Retina (tissue), 1 donor: ENCODE results near the gene TCL1A.

Experiments
- DNase-seq: peaks from one replicate; pipeline ENCODE4 v3.0.0-alpha.2; 2016

Gene TCL1A

DNA sequence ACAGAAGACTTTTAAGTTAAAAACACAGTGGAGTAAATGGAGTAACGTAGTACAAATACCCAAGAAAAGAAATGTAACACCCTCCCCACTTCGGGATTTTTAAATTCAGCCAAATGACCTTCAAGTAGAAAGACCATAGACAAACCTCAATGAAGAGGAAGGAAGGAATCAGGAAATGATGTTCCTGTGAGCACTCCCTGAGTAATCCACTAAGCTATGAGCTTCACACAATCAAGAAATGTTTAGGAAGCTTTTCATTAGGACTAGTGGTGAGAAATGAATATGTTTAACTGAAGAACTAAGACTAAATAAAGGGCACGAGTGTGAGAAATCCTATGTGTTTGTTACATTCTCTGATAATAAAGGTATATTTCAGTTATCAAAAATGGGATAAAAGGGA is 10.1 kb downstream of the TCL1A start:
- DNase-seq = no peak

- DNase-seq = no peak
Observed at GRCh38 chr14:95703341-95703740, 10.6 kb downstream of the TCL1A start.

GRCh38 chr14:95701846-95702221 is 12.1 kb downstream of the TCL1A start:
- no peak for DNase-seq

DNA sequence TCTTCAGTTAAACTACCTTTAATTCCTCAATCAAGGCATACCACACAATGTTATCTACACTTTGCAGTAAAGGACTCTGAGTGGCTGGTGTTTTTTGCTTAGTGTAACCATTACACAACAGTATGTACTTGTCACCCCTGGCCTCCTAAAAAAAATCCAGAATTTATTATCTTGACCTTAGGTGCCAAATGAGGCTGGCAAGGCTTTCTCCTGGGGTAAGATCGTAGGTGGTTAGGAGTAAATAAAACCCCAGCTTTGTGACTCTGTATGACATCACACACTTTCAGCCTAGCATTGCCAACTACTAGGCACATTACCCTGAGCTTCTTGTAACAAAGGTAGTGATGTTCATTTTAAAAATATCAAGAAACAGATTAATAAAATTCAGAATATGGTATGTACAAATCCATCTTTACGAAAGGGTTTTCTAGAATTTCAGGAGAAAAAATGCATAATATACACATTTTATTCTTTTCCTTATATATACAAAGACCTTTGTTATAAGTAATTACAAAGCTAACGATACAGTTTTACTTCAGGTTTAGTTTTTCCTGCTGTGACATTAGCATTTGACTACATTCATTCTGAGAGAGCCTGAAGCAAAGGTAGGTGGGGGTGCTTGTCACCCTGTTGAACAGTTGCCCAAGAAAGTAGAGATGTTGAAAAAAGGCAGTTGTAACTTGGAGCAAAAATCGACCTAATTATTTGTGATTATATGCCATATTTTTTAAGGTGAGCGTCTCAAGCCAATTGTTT is 13.5 kb downstream of the TCL1A start:
- no peak for DNase-seq

GRCh38 chr14:95699412-95699811 is 14.5 kb downstream of the TCL1A start:
- DNase-seq = no peak

DNA sequence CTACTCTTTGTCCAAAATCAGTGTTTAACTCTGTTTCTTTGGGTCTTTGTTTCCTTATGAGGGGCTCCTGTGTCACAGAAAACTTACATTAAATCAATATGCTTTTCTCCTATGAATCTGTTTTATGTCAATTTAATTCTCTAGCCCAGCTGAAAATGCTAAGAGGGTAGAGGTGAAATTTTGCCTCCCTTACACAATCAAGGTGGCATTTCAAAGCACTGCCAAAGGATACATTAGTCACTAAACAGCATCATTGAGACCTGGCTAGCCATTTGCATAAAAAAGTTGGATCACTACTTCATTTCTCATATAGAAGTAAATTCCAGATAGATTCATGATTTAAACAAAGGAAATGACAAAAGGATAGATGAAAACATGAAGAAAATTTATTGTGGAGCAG is 15.6 kb downstream of the TCL1A start:
- DNase-seq = no peak

DNA sequence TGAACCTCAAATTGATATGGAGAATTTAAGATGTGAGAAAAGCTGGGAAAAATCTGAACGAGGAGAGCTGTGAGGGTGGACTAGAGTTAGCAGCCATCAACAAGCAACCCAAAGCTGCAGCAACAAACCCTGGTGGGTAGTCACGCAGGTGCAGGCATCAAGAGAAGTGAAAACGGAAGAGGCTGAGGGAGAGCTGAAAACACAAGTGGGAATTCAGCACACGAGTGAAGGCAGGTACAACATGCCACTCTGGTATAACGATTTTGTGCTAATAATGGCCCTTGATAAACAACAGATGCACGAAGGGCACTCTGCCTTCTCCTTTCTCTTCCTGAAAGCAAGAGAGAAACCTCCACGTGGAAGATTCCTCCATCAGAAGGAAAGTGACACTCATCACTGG is 16.2 kb downstream of the TCL1A start:
- DNase-seq = no peak

DNA sequence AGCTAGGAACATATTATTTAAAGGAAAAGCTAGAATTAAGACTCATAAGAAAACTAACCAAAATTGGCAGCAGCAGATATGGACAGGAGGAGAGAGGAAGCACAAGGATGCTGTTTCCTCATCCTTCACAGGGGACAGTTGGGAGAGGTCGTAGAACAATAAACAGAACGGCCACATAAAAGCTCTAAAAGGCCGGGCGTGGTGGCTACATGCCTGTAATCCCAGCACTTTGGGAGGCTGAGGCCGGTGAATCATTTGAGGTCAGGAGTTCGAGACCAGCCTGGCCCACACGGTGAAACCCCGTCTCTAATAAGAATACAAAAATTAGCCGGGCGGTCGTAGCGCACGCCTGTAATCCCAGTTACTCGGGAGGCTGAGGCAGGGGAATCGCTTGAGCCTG is 17.2 kb downstream of the TCL1A start:
- no peak for DNase-seq

DNA sequence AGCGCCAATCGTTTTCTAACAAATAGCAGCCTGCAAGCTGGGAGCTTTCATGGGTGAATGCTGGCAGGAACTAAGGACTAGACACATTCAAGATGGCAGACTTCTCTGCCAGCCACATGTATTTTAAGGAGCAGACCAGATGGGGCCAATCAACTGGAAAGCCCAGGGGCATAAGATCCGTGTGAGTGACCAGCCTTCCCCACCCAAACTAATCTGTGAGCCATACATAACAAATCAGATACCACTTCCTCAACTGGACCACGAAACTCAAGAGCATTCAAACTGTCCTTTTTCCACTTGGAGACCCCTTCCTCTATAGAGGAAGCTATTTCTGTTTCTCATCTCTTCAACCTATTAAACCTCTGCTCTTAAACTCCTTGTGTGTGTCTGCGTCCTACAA is 18.0 kb downstream of the TCL1A start:
- DNase-seq = no peak

DNA sequence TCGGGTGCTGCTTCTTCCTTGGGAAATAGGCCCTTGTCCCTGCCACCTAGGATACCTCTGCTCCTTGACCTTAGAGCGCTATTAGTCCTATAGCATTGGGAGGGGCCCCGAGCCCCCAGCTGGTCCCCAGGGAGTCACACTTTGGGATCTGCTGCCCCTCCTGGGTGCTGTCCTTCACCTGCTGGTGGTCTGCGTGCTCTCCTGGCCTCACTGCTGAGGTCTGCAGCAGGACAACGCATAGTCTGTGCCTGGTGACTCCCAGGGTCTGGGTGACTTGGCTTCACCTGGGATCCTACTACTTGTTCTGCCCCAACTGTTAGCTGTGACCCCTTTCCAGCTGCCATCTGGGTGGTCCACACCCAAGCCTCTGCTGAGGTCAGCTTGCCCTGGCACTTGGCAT is 18.9 kb downstream of the TCL1A start:
- no peak for DNase-seq

DNA sequence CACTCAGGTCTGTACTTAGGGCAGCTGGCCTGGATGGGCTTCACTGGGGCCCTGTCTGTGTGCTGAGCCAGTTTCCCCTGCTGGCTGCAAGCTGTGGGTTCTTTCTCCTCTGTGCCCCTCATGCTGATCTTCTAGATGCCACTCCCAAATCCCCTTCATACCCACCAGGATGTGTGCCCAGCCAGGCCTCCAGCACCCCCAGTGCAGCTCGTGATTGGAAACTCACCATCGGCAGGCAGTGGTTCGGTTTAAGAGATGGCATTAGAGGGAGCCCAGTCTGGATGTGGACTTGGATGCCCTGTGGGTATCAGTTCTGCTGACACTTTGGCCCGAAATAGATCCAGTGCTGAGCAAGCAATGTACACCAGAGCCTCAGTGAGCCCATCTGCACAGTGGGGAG is 21.8 kb downstream of the TCL1A start:
- no peak for DNase-seq

- DNase-seq = no peak
Observed at GRCh38 chr14:95691591-95691990, 22.3 kb downstream of the TCL1A start.

DNA sequence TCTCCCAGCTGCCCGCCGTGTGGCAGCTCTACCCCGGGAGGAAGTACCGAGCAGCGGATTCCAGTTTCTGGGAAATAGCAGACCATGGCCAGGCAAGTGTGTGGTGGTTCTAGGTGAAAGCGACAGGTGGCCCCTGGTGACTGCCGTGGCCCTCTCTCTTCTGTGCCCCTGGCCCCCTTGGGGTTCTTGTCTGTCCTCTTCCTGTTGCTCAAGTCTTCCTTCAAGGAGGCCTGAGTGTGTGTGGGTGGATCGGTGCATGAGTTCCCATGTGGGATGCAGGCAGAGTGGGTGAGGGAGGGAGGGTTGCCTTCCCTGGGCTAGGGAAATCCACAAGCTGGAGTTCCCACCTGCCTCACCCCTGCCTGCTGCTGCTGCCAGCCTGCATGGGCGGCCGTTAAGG is 23.1 kb downstream of the TCL1A start:
- DNase-seq = no peak

DNA sequence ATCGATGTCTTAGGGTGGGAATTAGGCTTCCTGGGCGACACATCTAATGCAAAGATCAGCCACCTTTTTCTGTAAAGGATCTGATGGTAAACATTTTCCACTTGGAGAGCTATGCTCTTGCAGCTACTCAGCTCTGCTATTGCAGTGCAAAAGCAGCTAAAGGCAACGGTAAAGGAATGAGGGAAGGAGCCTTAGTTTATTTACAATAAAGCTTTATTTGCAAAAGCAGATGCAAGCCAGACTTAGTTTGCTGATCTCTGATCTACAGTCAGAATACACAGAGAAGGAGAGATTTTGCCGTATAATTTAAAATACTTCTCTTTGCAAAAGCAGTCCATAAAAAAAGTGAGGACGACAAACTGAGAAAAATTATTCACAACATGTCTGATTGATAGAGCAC is 24.5 kb downstream of the TCL1A start:
- no peak for DNase-seq

DNA sequence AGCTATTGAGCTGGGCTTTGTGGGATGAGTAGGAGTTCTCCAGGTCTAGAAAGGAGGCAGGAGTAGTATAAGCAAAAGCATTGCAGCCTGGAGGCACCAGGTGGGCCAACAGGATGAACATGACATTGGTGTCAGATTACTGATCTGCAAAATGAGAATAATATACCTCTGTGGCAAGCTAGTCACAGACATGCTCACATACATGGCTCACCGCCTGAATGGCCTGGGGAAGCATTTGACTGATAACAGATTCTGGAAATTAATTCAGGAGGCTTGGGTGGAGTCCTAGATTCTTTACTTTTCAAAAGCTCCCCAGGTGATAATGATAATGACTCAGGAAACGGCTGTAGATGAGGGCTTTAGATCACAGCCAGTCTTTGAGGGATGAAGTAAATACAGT is 27.0 kb downstream of the TCL1A start:
- no peak for DNase-seq

DNA sequence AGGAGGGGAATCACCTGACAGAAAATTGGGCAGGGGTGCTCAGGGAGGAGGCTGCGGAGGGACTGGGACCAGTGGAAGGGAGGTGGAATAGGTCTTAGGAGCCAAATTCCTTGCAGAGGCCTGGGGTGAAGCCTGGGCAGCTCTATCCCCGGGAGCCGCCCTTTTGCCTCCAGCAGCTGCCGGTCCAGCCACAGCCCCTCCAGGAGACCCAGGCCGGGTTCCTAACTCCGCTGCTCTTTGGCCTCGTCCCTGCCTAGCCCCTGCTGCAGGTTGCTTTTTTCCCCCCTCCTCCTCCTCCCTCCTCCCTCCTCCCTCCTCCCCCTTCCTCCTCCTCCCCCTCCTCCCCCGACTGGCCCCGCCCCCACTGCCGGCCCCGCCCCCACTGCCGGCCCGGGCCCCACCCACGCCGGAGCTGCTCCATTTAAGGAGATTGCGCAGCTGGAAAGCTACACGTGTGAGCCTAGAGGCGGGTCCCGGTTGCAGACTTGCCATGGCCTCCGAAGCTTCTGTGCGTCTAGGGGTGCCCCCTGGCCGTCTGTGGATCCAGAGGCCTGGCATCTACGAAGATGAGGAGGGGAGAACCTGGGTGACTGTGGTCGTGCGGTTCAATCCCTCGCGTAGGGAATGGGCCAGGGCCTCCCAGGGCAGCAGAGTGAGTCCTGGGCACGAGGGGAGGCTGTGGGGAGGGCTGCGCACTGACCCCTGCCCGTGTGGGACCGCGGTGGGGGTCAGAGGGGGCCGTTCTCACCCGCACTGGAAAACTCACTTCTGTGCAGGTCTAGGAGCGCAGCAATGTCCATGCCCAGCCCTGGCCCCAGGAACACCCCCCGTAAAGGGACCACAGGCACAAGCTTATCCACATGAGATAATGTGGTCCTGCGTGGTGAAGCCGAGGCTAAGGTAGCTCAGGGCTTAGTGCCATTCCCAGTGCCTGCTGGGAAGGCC is 27.7 kb downstream of the TCL1A start, which contains the start of gene TCL1B:
TCL1B (plus strand) TSS at position 449 of the 945 bp plus-strand sequence; CDS start at position 491, 42 bp downstream.
- DNase-seq = no peak

- DNase-seq = no peak
Observed at GRCh38 chr14:95683793-95684192, 30.1 kb downstream of the TCL1A start.

DNA sequence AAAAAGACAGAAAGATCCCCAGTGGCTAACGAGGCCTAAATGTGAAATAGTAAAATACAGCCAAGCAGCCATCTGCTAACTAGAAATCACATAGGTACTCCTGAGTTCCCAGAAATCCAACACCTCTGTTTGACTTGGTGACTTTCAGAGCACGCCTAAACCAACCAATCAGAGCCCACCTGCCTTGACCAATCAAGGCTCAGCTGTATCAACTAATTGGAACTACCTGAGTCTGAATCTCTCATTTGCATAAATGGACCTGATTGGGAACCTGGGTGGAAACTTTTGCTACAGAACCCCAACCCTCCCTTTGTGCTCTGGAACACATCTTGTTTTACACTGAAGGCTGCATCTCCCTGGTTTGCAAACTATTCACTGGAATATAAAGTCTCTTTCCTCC is 32.8 kb downstream of the TCL1A start:
- no peak for DNase-seq

DNA sequence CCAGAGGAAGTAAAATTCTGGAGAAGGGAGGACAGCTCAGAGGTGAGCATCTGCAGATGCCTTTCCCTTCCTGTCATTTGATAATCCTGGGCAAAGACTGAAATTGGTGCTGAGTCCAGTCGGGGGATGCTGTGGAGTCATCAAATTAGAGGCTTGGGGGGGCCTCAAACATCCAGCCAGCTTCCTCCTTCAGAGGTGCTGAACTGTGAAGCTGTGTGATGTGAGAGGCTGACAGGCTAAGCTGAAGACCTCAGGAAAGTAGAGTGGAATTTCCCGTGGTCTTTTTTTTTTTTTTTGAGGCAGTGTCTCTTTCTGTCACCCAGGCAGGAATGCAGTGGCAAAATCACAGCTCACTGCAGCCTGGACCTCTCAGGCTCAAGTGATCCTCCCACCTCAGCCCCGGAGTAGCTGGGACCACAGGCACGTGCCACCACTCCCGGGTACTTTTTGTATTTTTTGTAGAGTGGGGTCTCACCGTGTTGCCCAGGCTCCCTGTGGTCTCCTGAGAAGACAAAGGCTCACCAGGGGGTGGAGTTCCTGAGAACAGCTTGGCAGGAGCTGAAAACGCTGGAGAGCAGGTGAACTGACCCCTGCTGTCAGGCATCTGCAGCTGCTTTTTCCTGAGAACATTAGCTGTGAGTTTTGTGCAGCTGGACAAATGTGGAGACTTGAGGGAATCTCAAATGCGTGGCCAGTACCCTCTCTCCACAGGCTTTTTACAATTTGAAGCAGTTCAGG is 33.8 kb downstream of the TCL1A start:
- peak; percentile 35 for DNase-seq

GRCh38 chr14:95679148-95679815 is 34.6 kb downstream of the TCL1A start:
- DNase-seq = no peak

- no peak for DNase-seq
Observed at GRCh38 chr14:95677179-95677835, 36.6 kb downstream of the TCL1A start.

DNA sequence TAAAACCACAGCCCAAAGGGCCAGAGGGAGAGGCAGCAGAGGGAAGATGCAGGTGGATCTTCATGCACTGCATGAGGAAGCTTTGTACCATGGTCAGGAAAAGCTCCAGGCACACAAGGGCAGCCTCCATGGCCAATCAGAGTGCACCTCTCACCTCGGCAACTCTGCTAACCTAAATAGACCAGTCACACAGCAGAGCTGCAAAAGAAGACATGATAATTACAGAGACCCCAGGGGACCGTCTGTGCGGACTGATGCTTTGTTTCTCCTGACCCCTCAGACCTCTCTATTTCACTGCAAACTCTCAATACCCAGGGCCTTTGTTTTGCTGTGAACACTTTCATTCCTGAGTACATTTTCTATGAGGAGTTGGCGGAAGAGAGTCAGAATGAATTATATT is 38.4 kb downstream of the TCL1A start:
- peak; percentile 74 for DNase-seq
